Naive thymus-derived CD4-positive, alpha-beta T cell (primary cell): ENCODE results near the gene PTPRJ. TPM values are rescaled to one million over a fixed set of nuclear protein-coding genes. Genes with fewer than 3 reads are reported as not detected.
"Not testable (repeated sequence)": the region's sequence is repeated elsewhere in the genome, so short reads cannot be mapped to it uniquely, and the experiment has no call there.

Experiments
- ATAC-seq: fragments of 150-1000 bp; cut with Tn5 transposase; 2 replicates; pipeline ENCODE4 v1.10.0; 2021; ENCODE audit warnings: mild to moderate bottlenecking, moderate library complexity
- CTCF ChIA-PET: fragments of 350-600 bp; sonication (Branson Sonifier 250); formaldehyde crosslinking; loops from one replicate; lab custom pipeline; 2021; ENCODE audit warnings: antibody characterized with exemption; lab: Charles Lee
- POLR2A ChIA-PET: fragments of 350-600 bp; sonication (Branson Sonifier 250); formaldehyde crosslinking; loops from one replicate; lab custom pipeline; 2021; ENCODE audit warnings: antibody characterized with exemption, inconsistent platforms; lab: Charles Lee
- DNase-seq, 9 donors: peaks; one replicate each; pipeline versions ENCODE4 v3.0.0 to v3.0.0-alpha.2; 2020 to 2022; ENCODE audit warnings: mixed read lengths in 1 of 9
- H3K27ac ChIP-seq: one replicate; pipeline ENCODE4 v1.7.0; 2013; ENCODE audit warnings: mild to moderate bottlenecking, low read depth, low read length, moderate library complexity
- H3K27me3 ChIP-seq, 2 donors: one replicate each; pipeline ENCODE4 v1.7.0; 2013; ENCODE audit warnings: low read length in 2 of 2, mild to moderate bottlenecking in 2 of 2, moderate library complexity in 2 of 2; ENCODE audit not compliant: control insufficient read depth in 2 of 2, insufficient read depth in 2 of 2
- H3K36me3 ChIP-seq, 3 experiments: 1 replicate in 2 of 3; 2 replicates in 1 of 3; pipeline ENCODE4 v1.7.0; 2013; ENCODE audit warnings: low read length in 3 of 3, mild to moderate bottlenecking in 3 of 3, moderate library complexity in 1 of 3; ENCODE audit not compliant: insufficient read depth in 3 of 3, control insufficient read depth in 2 of 3
- H3K4me1 ChIP-seq, 2 donors: one replicate each; pipeline ENCODE4 v1.7.0; 2013; ENCODE audit warnings: low read length in 2 of 2, mild to moderate bottlenecking in 2 of 2, moderate library complexity in 1 of 2; ENCODE audit not compliant: control insufficient read depth in 2 of 2, insufficient read depth in 2 of 2
- H3K4me3 ChIP-seq: 2 replicates; pipeline ENCODE4 v1.7.0; 2013; ENCODE audit warnings: mild to moderate bottlenecking, low read length
- H3K9me3 ChIP-seq, 3 experiments: 1 replicate in 2 of 3; 2 replicates in 1 of 3; pipeline ENCODE4 v1.7.0; 2013; ENCODE audit warnings: low read length in 3 of 3; ENCODE audit not compliant: control insufficient read depth in 2 of 3
- H3K27ac Mint-ChIP-seq, 9 donors: one replicate each; pipeline ENCODE4 v1.8.0; 2020 to 2022; ENCODE audit warnings: mixed read lengths in 9 of 9, mild to moderate bottlenecking in 8 of 9, moderate library complexity in 5 of 9, inconsistent platforms in 2 of 9
- H3K27me3 Mint-ChIP-seq, 5 donors: one replicate each; pipeline ENCODE4 v1.8.0; 2021 to 2022; ENCODE audit warnings: mixed read lengths in 5 of 5, mild to moderate bottlenecking in 1 of 5
- H3K36me3 Mint-ChIP-seq, 5 donors: one replicate each; pipeline ENCODE4 v1.8.0; 2020 to 2022; ENCODE audit warnings: mixed read lengths in 5 of 5, mild to moderate bottlenecking in 3 of 5, inconsistent platforms in 1 of 5
- H3K4me1 Mint-ChIP-seq, 7 donors: one replicate each; pipeline ENCODE4 v1.8.0; 2020 to 2022; ENCODE audit warnings: mixed read lengths in 7 of 7, mild to moderate bottlenecking in 3 of 7, inconsistent platforms in 1 of 7
- H3K4me3 Mint-ChIP-seq, 10 donors: one replicate each; pipeline ENCODE4 v1.8.0; 2020 to 2022; ENCODE audit warnings: mild to moderate bottlenecking in 10 of 10, mixed read lengths in 10 of 10, moderate library complexity in 6 of 10, inconsistent platforms in 2 of 10
- H3K9me3 Mint-ChIP-seq, 11 donors: one replicate each; pipeline ENCODE4 v1.8.0; 2020 to 2022; ENCODE audit warnings: mixed read lengths in 11 of 11, mild to moderate bottlenecking in 4 of 11, inconsistent platforms in 1 of 11, moderate library complexity in 1 of 11
- intact Hi-C, 2 donors: fragments of 100-400 bp; cut with micrococcal nuclease; formaldehyde crosslinking; loops; one replicate each; pipeline ENCODE4 v1.15.1; 2023
- polyA plus RNA-seq, 2 donors: library from polyadenylated mRNA; unstranded; fragments of 300-500 nt; fragmentation: Illumina TruSeq; gene quantifications; one replicate each; pipeline ENCODE4 v1.2.3, GENCODE V29; 2021
- total RNA-seq, 6 experiments: library from RNA in 5 of 6; stranded (reverse) in 5 of 6; gene quantifications; 1 replicate in 5 of 6; 2 replicates in 1 of 6; pipeline ENCODE4 v1.2.3 and lab custom pipeline; 2021 to 2026

Gene PTPRJ
- total and polyA plus RNA-seq, 7 experiments from 2014 or later, result 7.0 to 82.3 (median 46.7) TPM

GRCh38 chr11:48184452-48184851 is 204.1 kb downstream of the PTPRJ start:
- Mint-ChIP-seq H3K4me1 (peaks cover 0 to 9% (median 2%) of the 10 kb centered on the region in 7 donors), H3K9me3 (peaks cover 0 to 25% (median 2%) of the 10 kb centered on the region in 11 donors), H3K27ac (no peak overlapping the region), H3K27me3 (peaks cover 0 to 10% (median 5%) of the 10 kb centered on the region in 5 donors), H3K4me3 (no peak overlapping the region), H3K36me3 (peaks cover 0 to 21% (median 4%) of the 10 kb centered on the region in 5 donors)
- Histone ChIP-seq H3K4me1 (no peaks in the 10 kb centered on the region), H3K36me3 (no peaks in the 10 kb centered on the region), H3K27ac (no peak overlapping the region), H3K9me3 (no peaks in the 10 kb centered on the region), H3K4me3 (no peak overlapping the region), H3K27me3 (no peaks in the 10 kb centered on the region)
- DNase-seq (no peak), ATAC-seq (no peak)
- intact Hi-C loops, result no loop called here
- POLR2A ChIA-PET, result no interaction called here
- CTCF ChIA-PET, result no interaction called here

DNA sequence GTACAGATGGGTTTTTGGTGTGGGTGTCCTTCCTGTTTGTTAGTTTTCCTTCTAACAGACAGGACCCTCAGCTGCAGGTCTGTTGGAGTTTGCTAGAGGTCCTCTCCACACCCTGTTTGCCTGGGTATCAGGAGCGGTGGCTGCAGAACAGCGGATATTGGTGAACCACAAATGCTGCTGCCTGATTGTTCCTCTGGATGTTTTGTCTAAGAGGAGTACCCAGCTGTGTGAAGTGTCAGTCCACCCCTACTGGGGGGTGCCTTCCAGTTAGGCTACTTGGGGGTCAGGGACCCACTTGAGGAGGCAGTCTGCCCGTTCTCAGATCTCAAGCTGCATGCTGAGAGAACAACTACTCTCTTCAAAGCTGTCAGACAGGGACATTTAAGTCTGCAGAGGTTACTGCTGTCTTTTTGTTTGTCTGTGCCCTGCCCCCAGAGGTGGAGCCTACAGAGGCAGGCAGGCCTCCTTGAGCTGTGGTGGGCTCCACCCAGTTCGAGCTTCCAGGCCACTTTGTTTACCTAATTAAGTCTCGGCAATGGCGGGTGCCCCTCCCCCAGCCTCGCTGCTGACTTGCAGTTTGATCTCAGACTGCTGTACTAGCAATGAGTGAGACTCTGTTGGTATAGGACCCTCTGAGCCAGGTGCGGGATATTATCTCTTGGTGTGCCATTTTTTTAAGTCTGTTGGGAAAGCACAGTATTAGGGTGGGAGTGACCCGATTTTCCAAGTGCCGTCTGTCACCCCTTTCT is 210.7 kb downstream of the PTPRJ start:
- peaks cover 4 to 49% (median 16%) of the 10 kb centered on the region in 5 donors for H3K36me3 Mint-ChIP-seq
- H3K27me3 ChIP-seq, CTCF ChIA-PET, H3K36me3 ChIP-seq, H3K4me1 ChIP-seq, ATAC-seq, intact Hi-C loops, H3K9me3 ChIP-seq, H3K4me3 ChIP-seq: not testable (repeated sequence)
- H3K27me3 Mint-ChIP-seq, result peaks cover 2 to 22% (median 6%) of the 10 kb centered on the region in 5 donors
- POLR2A ChIA-PET, result interaction anchor here (1.0 kb wide), 1 partner anchor 116 kb away, joined by 3 read pairs; no protein-coding TSS in a partner anchor
- H3K27ac Mint-ChIP-seq, result peak overlapping the region; percentile 68 to 95 (median 90)
- H3K4me1 Mint-ChIP-seq, result peaks cover 6 to 39% (median 23%) of the 10 kb centered on the region in 7 donors
- peak overlapping the region; percentile 14 for H3K27ac ChIP-seq
- DNase-seq, result peak in 7 of 9 donors; percentile 27 to 71 (median 54)
- peak overlapping the region; percentile 45 to 82 (median 74) for H3K4me3 Mint-ChIP-seq
- peaks cover 7 to 65% (median 29%) of the 10 kb centered on the region in 11 donors for H3K9me3 Mint-ChIP-seq

- no peak for DNase-seq
- Histone ChIP-seq H3K9me3 (no peaks in the 10 kb centered on the region), H3K36me3 (no peaks in the 10 kb centered on the region), H3K27ac (no peak overlapping the region), H3K4me3 (no peak overlapping the region), H3K4me1 (peaks cover 0 to 4% of the 10 kb centered on the region in 2 donors), H3K27me3 (no peaks in the 10 kb centered on the region)
- H3K4me1 Mint-ChIP-seq, result peaks cover 6 to 36% (median 23%) of the 10 kb centered on the region in 7 donors
- intact Hi-C loops, result no loop called here
- H3K4me3 Mint-ChIP-seq, result no peak overlapping the region
- H3K36me3 Mint-ChIP-seq, result peaks cover 4 to 42% (median 26%) of the 10 kb centered on the region in 5 donors
- POLR2A ChIA-PET, result no interaction called here
- H3K9me3 Mint-ChIP-seq, result peaks cover 15 to 66% (median 32%) of the 10 kb centered on the region in 11 donors
- peaks cover 0 to 33% (median 11%) of the 10 kb centered on the region in 5 donors for H3K27me3 Mint-ChIP-seq
- CTCF ChIA-PET, result no interaction called here
- ATAC-seq, result no peak
- no peak overlapping the region for H3K27ac Mint-ChIP-seq
Measured at GRCh38 chr11:48193876-48194275, 213.5 kb downstream of the PTPRJ start.

DNA sequence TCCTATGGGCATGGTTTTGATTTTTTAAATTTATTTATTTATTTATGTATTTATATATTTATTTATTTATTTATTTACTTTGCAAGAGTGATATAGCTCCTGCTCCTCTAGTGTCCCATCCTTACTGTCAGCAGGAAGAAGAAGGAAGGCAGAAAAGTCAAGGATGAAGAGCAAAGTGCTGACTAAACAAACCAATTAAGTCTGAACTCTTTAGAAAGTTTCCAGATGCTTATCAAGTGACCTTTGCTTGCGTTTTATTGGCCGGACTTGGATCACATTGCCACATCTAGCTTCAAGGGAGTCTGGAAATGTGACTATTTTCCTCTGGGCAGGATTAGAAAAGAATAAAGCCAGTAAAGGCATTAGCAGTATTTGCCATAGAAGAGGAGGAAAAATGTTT is 227.5 kb downstream of the PTPRJ start:
- Mint-ChIP-seq H3K27me3 (peaks cover 5 to 50% (median 24%) of the 10 kb centered on the region in 5 donors), H3K4me1 (no peaks in the 10 kb centered on the region), H3K4me3 (no peak overlapping the region), H3K9me3 (peaks cover 0 to 2% (median 0%) of the 10 kb centered on the region in 11 donors), H3K27ac (no peak overlapping the region), H3K36me3 (peaks cover 0 to 2% (median 0%) of the 10 kb centered on the region in 5 donors)
- Histone ChIP-seq H3K4me3 (no peak overlapping the region), H3K27me3 (peaks cover 0 to 5% of the 10 kb centered on the region in 2 donors), H3K27ac (no peak overlapping the region), H3K9me3 (no peaks in the 10 kb centered on the region), H3K36me3 (no peaks in the 10 kb centered on the region), H3K4me1 (no peaks in the 10 kb centered on the region)
- intact Hi-C loops, result no loop called here
- ChIA-PET POLR2A (interaction anchor here (0.5 kb wide), 1 partner anchor 73 kb away, joined by 4 read pairs; no protein-coding TSS in a partner anchor), CTCF (no interaction called here)
- no peak for DNase-seq
- no peak for ATAC-seq

GRCh38 chr11:48210052-48210451 is 229.7 kb downstream of the PTPRJ start:
- Mint-ChIP-seq H3K4me3 (no peak overlapping the region), H3K36me3 (peaks cover 0 to 1% (median 0%) of the 10 kb centered on the region in 5 donors), H3K27ac (no peak overlapping the region), H3K4me1 (peaks cover 0 to under 1% (median 0%) of the 10 kb centered on the region in 7 donors), H3K27me3 (peaks cover 5 to 36% (median 24%) of the 10 kb centered on the region in 5 donors), H3K9me3 (no peaks in the 10 kb centered on the region)
- Histone ChIP-seq H3K4me1 (no peaks in the 10 kb centered on the region), H3K4me3 (no peak overlapping the region), H3K36me3 (no peaks in the 10 kb centered on the region), H3K27ac (no peak overlapping the region), H3K27me3 (peaks cover 0 to 5% of the 10 kb centered on the region in 2 donors), H3K9me3 (no peaks in the 10 kb centered on the region)
- POLR2A ChIA-PET, result no interaction called here
- CTCF ChIA-PET, result no interaction called here
- ATAC-seq (no peak), DNase-seq (no peak)
- intact Hi-C loops, result no loop called here

DNA sequence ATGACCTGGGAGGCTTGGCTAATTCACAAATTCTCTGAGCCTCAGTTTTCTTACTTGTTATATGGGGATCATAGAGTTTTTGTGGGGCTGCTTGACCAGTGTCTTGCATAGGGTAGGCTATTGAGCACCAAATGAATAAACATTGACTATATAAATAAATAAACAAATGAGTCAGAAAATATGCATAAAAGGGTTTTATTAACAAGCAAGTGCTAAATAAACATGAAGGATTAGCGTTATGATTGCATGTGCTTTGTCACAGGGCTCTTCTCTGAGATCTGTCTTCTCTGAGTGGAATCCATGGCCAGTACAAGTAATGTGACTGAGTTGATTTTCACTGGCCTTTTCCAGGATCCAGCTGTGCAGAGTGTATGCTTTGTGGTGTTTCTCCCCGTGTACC is 236.2 kb downstream of the PTPRJ start, which contains the start of gene OR4B1:
Gene OR4B1, plus strand, starts transcription at position 301 of the 400 bp plus-strand sequence. Its CDS starts 0 bp downstream, at position 301.
- H3K9me3 Mint-ChIP-seq, result peaks cover 0 to 2% (median 0%) of the 10 kb centered on the region in 11 donors
- intact Hi-C loops, result no loop called here
- POLR2A ChIA-PET, result no interaction called here
- ATAC-seq (no peak), DNase-seq (no peak)
- Histone ChIP-seq H3K4me1 (no peaks in the 10 kb centered on the region), H3K36me3 (no peaks in the 10 kb centered on the region), H3K27ac (no peak within 1 kb of the TSS), H3K4me3 (no peak within 1 kb of the TSS), H3K27me3 (no peaks in the 10 kb centered on the region), H3K9me3 (no peaks in the 10 kb centered on the region)
- H3K4me1 Mint-ChIP-seq, result peaks cover 0 to 3% (median 0%) of the 10 kb centered on the region in 7 donors
- no peak within 1 kb of the TSS for H3K27ac Mint-ChIP-seq
- CTCF ChIA-PET, result no interaction called here
- H3K36me3 Mint-ChIP-seq, result peaks cover 0 to 3% (median 0%) of the 10 kb centered on the region in 5 donors
- peaks cover 0 to 16% (median 7%) of the 10 kb centered on the region in 5 donors for H3K27me3 Mint-ChIP-seq
- H3K4me3 Mint-ChIP-seq, result no peak within 1 kb of the TSS
